BLaER1 treated with 17β-estradiol and CSF1 and Interleukin-3, amounts not matched to agents 10 nM and 100 nM (cell line): Measurements from ENCODE around the gene NECAB3.
"Not testable (repeated sequence)": the region's sequence is repeated elsewhere in the genome, so short reads cannot be mapped to it uniquely, and the experiment has no call there.

Source experiments
- H3K27ac ChIP-seq, 11 experiments: shearing (Covaris generic); formaldehyde crosslinking; 2 replicates each; pipeline ENCODE4 v1.8.1; 2022
- H3K27me3 ChIP-seq, 11 experiments: shearing (Covaris generic); formaldehyde crosslinking; 2 replicates each; pipeline ENCODE4 v1.8.1; 2022
- H3K36me3 ChIP-seq, 11 experiments: shearing (Covaris generic); formaldehyde crosslinking; 2 replicates each; pipeline ENCODE4 v1.8.1; 2022
- H3K4me1 ChIP-seq, 10 experiments: shearing (Covaris generic); formaldehyde crosslinking; 2 replicates each; pipeline ENCODE4 v1.8.1; 2022
- H3K4me2 ChIP-seq, 11 experiments: shearing (Covaris generic); formaldehyde crosslinking; 2 replicates each; pipeline ENCODE4 v1.8.1; 2022
- H3K4me3 ChIP-seq, 10 experiments: shearing (Covaris generic); formaldehyde crosslinking; 2 replicates each; pipeline ENCODE4 v1.8.1; 2022
- H3K9ac ChIP-seq, 11 experiments: shearing (Covaris generic); formaldehyde crosslinking; 2 replicates each; pipeline ENCODE4 v1.8.1; 2022
- H3K9me3 ChIP-seq, 11 experiments: shearing (Covaris generic); formaldehyde crosslinking; replicated peaks in 1 of 11; 2 replicates each; pipeline ENCODE4 v1.8.1; 2022
- H4K20me1 ChIP-seq, 11 experiments: shearing (Covaris generic); formaldehyde crosslinking; 2 replicates each; pipeline ENCODE4 v1.8.1; 2022
- Cebpa-rat ChIP-seq, 11 experiments: shearing (Covaris generic); IDR thresholded peaks; 2 replicates each; pipeline ENCODE4 v1.8.1; 2022

NECAB3 gene

DNA sequence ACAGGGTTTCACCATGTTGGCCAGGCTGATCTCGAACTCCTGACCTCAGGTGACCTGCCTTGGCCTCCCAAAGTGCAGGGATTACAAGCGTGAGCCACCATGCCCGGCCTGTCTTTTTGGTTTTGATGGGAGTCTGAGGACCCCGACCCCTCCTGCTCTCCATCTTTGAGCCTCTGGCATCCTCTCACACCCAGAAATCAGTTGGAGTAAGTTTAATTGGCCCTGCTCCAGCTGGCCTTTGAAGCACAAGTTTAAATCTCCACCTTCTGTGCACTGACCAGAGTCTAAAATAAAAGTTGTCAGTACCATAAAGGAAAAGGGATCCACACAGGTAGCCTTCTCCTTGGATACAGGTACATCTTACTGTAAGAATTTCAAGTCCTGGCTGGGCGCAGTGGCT lies 28.0 kb downstream of the NECAB3 start:
- H3K27me3 ChIP-seq: no peaks in the 10 kb centered on the region
- no peak for TF ChIP-seq Cebpa-rat (IDR thresholded peaks at IDR 0.05)
- H4K20me1 ChIP-seq: peaks cover 0 to 34% (median 12%) of the 10 kb centered on the region in 11 experiments; a peak in 9 of 22 replicates
- H3K4me1 ChIP-seq: peaks cover 0 to 26% (median 20%) of the 10 kb centered on the region in 10 experiments; a peak in 15 of 20 replicates
- peaks cover 37 to 68% (median 48%) of the 10 kb centered on the region in 11 experiments for H3K36me3 ChIP-seq
- no peak overlapping the region for H3K4me3 ChIP-seq
- H3K4me2 ChIP-seq: no peak overlapping the region
- no peaks in the 10 kb centered on the region for H3K9me3 ChIP-seq
- no peak overlapping the region for H3K27ac ChIP-seq
- no peak overlapping the region for H3K9ac ChIP-seq

DNA sequence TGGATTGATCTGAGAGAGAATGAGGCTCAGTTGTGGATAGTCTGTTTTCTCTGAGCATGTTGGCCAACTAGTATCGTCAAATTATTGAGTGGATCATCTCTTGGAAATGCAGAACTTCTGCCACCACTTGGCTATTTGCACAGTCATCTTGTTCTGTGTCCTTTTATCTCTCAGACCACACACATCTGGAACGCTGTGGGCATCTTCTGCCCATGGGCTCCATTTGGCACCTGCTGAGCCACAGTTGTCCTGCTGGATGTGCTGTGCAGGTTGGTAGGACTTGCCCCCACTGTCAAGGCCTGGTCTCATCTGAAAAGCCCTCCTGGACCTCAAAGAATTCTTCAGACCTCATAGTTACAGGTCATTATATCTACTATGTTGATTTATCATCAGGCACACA lies 28.8 kb downstream of the NECAB3 start:
- no peak overlapping the region for H3K4me3 ChIP-seq
- H3K9me3 ChIP-seq: no peaks in the 10 kb centered on the region
- no peaks in the 10 kb centered on the region for H3K27me3 ChIP-seq
- no peak overlapping the region for H3K9ac ChIP-seq
- H4K20me1 ChIP-seq: peaks cover 0 to 31% (median 12%) of the 10 kb centered on the region in 11 experiments; a peak in 9 of 22 replicates
- peaks cover 0 to 26% (median 20%) of the 10 kb centered on the region in 10 experiments; a peak in 15 of 20 replicates for H3K4me1 ChIP-seq
- H3K36me3 ChIP-seq: peaks cover 45 to 75% (median 55%) of the 10 kb centered on the region in 11 experiments
- H3K27ac ChIP-seq: no peak overlapping the region
- no peak overlapping the region for H3K4me2 ChIP-seq
- no peak for TF ChIP-seq Cebpa-rat (IDR thresholded peaks at IDR 0.05)

DNA sequence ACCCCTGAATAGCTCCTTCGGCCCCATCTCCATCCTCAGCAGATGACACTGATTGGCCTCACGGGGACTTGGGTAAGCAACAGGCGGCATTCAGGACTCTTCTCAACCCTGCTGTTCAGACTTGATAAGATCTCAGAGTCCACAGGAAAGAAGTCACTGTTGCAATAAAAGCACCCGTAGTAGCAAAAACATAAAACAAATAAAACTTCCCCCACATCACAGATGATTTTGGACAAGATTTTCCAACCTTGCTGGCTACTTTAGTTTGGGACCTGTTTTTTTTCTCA lies 29.2 kb downstream of the NECAB3 start:
- Histone ChIP-seq H3K4me2 (no peak overlapping the region), H3K36me3 (peaks cover 48 to 79% (median 59%) of the 10 kb centered on the region in 11 experiments), H3K4me3 (no peak overlapping the region), H3K27me3 (no peaks in the 10 kb centered on the region), H3K9ac (no peak overlapping the region), H3K4me1 (peaks cover 0 to 26% (median 20%) of the 10 kb centered on the region in 10 experiments; a peak in 15 of 20 replicates), H4K20me1 (peaks cover 0 to 31% (median 12%) of the 10 kb centered on the region in 11 experiments; a peak in 9 of 22 replicates), H3K27ac (no peak overlapping the region), H3K9me3 (no peaks in the 10 kb centered on the region)
- TF ChIP-seq Cebpa-rat (IDR thresholded peaks at IDR 0.05): no peak

DNA sequence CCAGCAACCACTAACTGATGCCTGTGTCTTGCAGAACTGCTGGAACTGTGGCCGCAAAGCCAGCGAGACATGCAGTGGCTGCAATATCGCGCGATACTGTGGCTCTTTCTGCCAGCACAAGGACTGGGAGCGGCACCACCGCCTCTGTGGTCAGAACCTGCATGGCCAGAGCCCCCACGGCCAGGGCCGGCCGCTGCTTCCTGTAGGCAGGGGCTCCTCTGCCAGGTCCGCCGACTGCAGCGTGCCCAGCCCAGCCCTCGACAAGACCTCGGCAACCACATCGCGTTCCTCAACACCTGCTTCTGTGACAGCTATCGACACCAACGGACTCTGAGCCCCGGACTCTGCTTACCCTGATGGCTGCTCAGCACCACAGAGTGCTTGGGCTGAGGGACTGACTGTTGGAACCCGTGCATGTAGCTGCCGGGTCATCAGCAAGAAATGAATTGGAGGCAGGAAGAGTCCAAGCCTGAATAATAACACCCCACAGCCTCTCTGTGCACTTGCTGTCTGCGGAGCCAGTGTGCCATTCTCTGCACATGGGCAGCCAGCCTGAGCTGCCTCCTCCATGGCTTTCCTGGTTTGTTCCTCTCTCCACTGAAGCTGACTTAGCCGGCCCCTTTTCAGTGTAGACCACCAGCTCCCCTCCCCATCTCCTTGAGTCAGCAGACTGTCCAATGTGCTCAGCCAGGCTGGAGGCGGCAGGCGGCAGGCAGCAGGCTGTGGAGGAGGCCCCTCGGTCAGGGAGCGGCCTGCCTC lies 29.7 kb downstream of the NECAB3 start:
- Histone ChIP-seq H3K4me2 (no peak overlapping the region), H3K27me3 (no peaks in the 10 kb centered on the region), H3K36me3 (peaks cover 54 to 84% (median 64%) of the 10 kb centered on the region in 11 experiments), H3K4me3 (no peak overlapping the region), H3K9me3 (no peaks in the 10 kb centered on the region), H3K9ac (no peak overlapping the region), H4K20me1 (peaks cover 0 to 31% (median 11%) of the 10 kb centered on the region in 11 experiments; a peak in 9 of 22 replicates), H3K27ac (no peak overlapping the region), H3K4me1 (peaks cover 0 to 26% (median 20%) of the 10 kb centered on the region in 10 experiments; a peak in 15 of 20 replicates)
- no peak for TF ChIP-seq Cebpa-rat (IDR thresholded peaks at IDR 0.05)

DNA sequence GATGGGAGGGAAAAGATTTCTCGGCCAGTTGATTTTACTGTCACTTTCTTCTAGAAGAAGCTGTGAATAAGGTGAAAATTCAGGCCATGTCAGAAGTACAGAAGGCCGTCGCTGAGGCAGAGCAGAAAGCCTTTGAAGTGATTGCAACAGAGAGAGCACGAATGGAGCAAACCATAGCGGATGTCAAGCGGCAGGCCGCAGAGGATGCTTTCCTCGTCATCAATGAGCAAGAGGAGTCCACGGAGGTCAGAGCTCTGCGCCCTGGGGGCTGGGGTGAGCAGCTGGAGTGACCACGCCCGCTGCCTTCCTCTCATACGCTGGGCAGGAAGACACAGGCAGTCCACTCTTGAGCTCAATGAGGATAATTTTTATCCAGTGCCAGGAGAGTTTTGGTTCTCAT lies 33.9 kb downstream of the NECAB3 start:
- no peak overlapping the region for H3K9ac ChIP-seq
- H3K4me2 ChIP-seq: no peak overlapping the region
- H3K27ac ChIP-seq: no peak overlapping the region
- H3K9me3 ChIP-seq: no peaks in the 10 kb centered on the region
- H3K27me3 ChIP-seq: no peaks in the 10 kb centered on the region
- H4K20me1 ChIP-seq: peaks cover 0 to 11% (median 0%) of the 10 kb centered on the region in 11 experiments; a peak in 3 of 22 replicates
- TF ChIP-seq Cebpa-rat (IDR thresholded peaks at IDR 0.05): no peak
- H3K4me3 ChIP-seq: no peak overlapping the region
- H3K36me3 ChIP-seq: peaks cover 71 to 97% (median 82%) of the 10 kb centered on the region in 11 experiments
- no peaks in the 10 kb centered on the region for H3K4me1 ChIP-seq

DNA sequence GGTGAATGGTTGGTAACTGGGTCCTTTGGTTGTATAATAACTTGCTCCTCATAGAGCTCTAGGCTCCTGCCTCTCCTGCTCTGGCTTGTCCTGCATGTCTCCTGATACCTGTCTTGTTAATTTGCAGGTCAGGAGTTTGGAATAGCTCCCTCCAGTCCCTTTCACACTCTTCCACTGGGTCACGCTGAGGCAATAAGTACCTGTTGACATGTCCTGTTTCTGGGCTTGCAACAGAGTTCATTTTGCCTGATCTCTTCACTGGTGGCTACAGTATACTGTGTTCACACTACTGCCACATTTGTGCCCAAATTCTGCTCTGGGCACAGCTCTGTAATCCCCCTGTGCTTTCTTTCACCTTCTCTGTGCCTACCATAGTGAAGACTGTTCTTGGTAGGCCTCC lies 37.5 kb downstream of the NECAB3 start:
- Histone ChIP-seq H3K27ac (no peak overlapping the region), H3K9me3 (no peaks in the 10 kb centered on the region), H3K9ac (no peak overlapping the region), H4K20me1 (no peaks in the 10 kb centered on the region; a peak in 1 of 22 replicates), H3K4me3 (no peak overlapping the region), H3K27me3 (no peaks in the 10 kb centered on the region), H3K4me2 (no peak overlapping the region), H3K36me3 (peaks cover 67 to 100% (median 83%) of the 10 kb centered on the region in 11 experiments), H3K4me1 (no peaks in the 10 kb centered on the region)
- TF ChIP-seq Cebpa-rat (IDR thresholded peaks at IDR 0.05): no peak

DNA sequence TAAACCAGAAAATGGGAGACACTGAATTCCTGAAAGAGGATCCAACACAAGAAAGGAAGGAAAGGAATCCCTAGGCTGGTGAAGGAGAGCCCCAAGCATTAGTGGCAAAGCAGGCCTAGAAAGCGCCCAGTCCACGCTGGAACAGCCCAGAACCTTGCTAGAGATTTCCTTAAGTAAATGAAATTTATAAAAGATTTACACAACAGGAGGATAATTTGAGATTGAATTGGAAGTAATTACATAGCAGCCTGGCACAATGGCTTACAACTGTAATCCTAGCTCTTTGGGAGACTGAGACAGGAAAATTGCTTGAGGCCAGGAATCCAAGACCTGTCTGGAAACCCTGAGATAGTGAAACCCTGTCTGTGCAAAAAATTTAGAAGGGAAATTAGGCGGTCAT lies 38.9 kb downstream of the NECAB3 start:
- H3K4me2 ChIP-seq: no peak overlapping the region
- no peak overlapping the region for H3K4me3 ChIP-seq
- no peak overlapping the region; a peak in 1 of 22 replicates for H3K9ac ChIP-seq
- no peaks in the 10 kb centered on the region for H3K4me1 ChIP-seq
- H3K36me3 ChIP-seq: peaks cover 69 to 100% (median 80%) of the 10 kb centered on the region in 11 experiments
- H4K20me1 ChIP-seq: 0 out of 22 replicates have a peak, but pooled peaks cover 0 to under 1% (median 0%) of the 10 kb centered on the region in 11 experiments
- H3K27ac ChIP-seq: no peak overlapping the region
- no peaks in the 10 kb centered on the region for H3K9me3 ChIP-seq
- no peaks in the 10 kb centered on the region for H3K27me3 ChIP-seq
- TF ChIP-seq Cebpa-rat (IDR thresholded peaks at IDR 0.05): no peak

DNA sequence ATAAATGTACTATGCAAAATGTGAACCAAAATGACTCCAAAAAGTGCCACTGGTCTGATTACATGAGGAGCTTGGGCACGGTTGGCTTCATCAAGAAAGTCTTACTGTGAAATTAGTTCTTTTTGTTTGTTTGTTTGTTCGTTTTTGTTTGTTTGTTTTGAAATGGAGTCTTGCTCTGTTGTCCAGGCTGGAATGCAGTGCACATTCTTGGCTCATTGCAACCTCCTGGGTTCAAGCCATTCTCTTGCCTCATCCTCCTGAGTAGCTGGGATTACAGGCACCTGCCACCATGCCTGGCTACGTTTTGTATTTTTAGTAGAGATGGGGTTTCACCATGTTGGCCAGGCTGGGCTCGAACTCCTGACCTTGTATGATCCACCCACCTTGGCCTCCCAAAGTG lies 42.3 kb downstream of the NECAB3 start:
- not testable (repeated sequence) for H3K4me2 ChIP-seq, H3K4me3 ChIP-seq, H4K20me1 ChIP-seq, H3K27ac ChIP-seq, H3K9ac ChIP-seq, H3K4me1 ChIP-seq, H3K27me3 ChIP-seq, H3K9me3 ChIP-seq
- H3K36me3 ChIP-seq: peaks cover 68 to 100% (median 86%) of the 10 kb centered on the region in 11 experiments

DNA sequence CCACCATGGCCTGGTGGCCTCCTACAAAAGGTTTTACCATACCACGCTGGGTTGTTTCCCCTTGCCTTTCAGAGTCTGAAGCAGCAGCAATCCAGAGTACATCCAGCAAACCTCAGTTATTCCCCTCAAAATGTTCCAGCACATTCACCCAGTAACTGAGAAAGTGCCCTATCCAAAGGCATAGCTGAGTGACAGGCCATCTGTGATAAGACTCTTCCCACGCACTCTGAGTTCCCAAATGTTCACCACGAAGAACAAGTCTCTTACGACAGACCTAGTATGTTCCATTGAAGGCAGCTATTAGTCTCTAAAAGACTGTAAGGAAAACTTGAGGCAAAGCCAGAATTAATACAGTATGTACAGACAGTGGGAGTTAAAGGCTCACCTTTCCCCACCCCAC lies 43.7 kb downstream of the NECAB3 start:
- H3K36me3 ChIP-seq: peaks cover 75 to 100% (median 90%) of the 10 kb centered on the region in 11 experiments
- H3K27ac ChIP-seq: no peak overlapping the region
- no peaks in the 10 kb centered on the region for H3K9me3 ChIP-seq
- no peaks in the 10 kb centered on the region for H3K27me3 ChIP-seq
- H3K9ac ChIP-seq: no peak overlapping the region
- 0 out of 22 replicates have a peak, but pooled peaks cover 0 to 7% (median 0%) of the 10 kb centered on the region in 11 experiments for H4K20me1 ChIP-seq
- no peak overlapping the region for H3K4me2 ChIP-seq
- no peak overlapping the region for H3K4me3 ChIP-seq
- TF ChIP-seq Cebpa-rat (IDR thresholded peaks at IDR 0.05): no peak
- no peaks in the 10 kb centered on the region for H3K4me1 ChIP-seq

DNA sequence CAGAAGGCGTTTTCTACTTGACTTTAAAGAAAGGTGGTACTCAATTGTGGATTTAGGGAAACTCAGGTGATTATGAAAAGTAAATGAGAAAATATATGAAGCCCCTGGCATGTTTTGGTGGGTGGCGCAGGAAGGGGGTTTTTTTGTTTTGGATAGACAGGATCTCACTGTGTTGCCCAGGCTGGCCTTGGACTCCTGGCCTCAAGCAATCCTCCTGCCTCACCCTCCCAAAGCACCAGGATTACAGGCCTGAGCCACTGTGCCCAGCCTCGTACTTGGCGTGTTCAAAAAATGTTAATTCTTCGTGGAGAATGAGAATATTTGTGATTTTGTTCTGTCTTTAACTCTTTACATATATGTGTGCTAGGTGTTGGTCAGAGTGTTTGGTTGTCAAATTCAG lies 44.2 kb downstream of the NECAB3 start:
- H3K9me3 ChIP-seq: no peaks in the 10 kb centered on the region
- H3K36me3 ChIP-seq: peaks cover 80 to 100% (median 91%) of the 10 kb centered on the region in 11 experiments
- no peak overlapping the region for H3K4me3 ChIP-seq
- no peak overlapping the region for H3K27ac ChIP-seq
- H3K4me1 ChIP-seq: no peaks in the 10 kb centered on the region
- 0 out of 22 replicates have a peak, but pooled peaks cover 0 to 7% (median 0%) of the 10 kb centered on the region in 11 experiments for H4K20me1 ChIP-seq
- no peak overlapping the region for H3K4me2 ChIP-seq
- no peak overlapping the region for H3K9ac ChIP-seq
- no peak for TF ChIP-seq Cebpa-rat (IDR thresholded peaks at IDR 0.05)
- no peaks in the 10 kb centered on the region for H3K27me3 ChIP-seq
